Breast epithelium (tissue), 3 donors: ENCODE results near the gene FUT8.

Experiments
- CTCF ChIP-seq, 3 donors: fragments of 450-650 bp; IDR thresholded peaks; one replicate each; pipeline ENCODE4 v1.5.1; 2016 to 2017; ENCODE audit warnings: antibody characterized with exemption in 3 of 3, mild to moderate bottlenecking in 3 of 3, moderate library complexity in 3 of 3
- POLR2A ChIP-seq: fragments of 450-650 bp; IDR thresholded peaks from one replicate; pipeline ENCODE4 v1.6.1; 2016; ENCODE audit warnings: antibody characterized with exemption, mild to moderate bottlenecking, moderate library complexity
- POLR2AphosphoS5 ChIP-seq, 3 donors: sonication (generic); formaldehyde crosslinking; IDR thresholded peaks; one replicate each; pipeline ENCODE4 v1.6.1; 2017; ENCODE audit warnings: antibody characterized with exemption in 3 of 3

- no peak for TF ChIP-seq CTCF (IDR thresholded peaks at IDR 0.05)
- no peak for TF ChIP-seq POLR2AphosphoS5 (IDR thresholded peaks at IDR 0.05)
- no peak for TF ChIP-seq POLR2A
Measured at GRCh38 chr14:65377576-65377975, 35.0 kb upstream of the FUT8 start.
